GM18858 (cell line): ENCODE data around the gene TRIM17.

ENCODE experiments used
- ATAC-seq: cut with Tn5 transposase; IDR thresholded peaks from one replicate; pipeline ENCODE4 v1.9.1; 2021; ENCODE audit not compliant: unreplicated experiment

Gene TRIM17

GRCh38 chr1:228417483-228418203 lies 982 bp upstream of the TRIM17 start:
- ATAC-seq = no peak

GRCh38 chr1:228417061-228417460 lies 400 bp upstream of the TRIM17 start:
- ATAC-seq = no peak

GRCh38 chr1:228415853-228416216 lies 826 bp downstream of the TRIM17 start:
- no peak for ATAC-seq

GRCh38 chr1:228415221-228415620 lies 1.4 kb downstream of the TRIM17 start:
- ATAC-seq = no peak

GRCh38 chr1:228414511-228415211 lies 2.0 kb downstream of the TRIM17 start:
- ATAC-seq = no peak

GRCh38 chr1:228413241-228414010 lies 3.2 kb downstream of the TRIM17 start:
- ATAC-seq = no peak

- ATAC-seq = no peak
These were observed 4.9 kb downstream of the TRIM17 start for GRCh38 chr1:228411548-228412430.

GRCh38 chr1:228411121-228411520 lies 5.5 kb downstream of the TRIM17 start:
- no peak for ATAC-seq

GRCh38 chr1:228410671-228411070 lies 6.0 kb downstream of the TRIM17 start:
- no peak for ATAC-seq

GRCh38 chr1:228410015-228410414 lies 6.6 kb downstream of the TRIM17 start:
- ATAC-seq = no peak

GRCh38 chr1:228408869-228409805 lies 7.5 kb downstream of the TRIM17 start:
- ATAC-seq = no peak

- ATAC-seq = no peak
These were observed 8.4 kb downstream of the TRIM17 start for GRCh38 chr1:228408041-228408868.

GRCh38 chr1:228407106-228408040 lies 9.3 kb downstream of the TRIM17 start:
- ATAC-seq = no peak

GRCh38 chr1:228405979-228406228 lies 10.8 kb downstream of the TRIM17 start:
- ATAC-seq = no peak

GRCh38 chr1:228405200-228405978 lies 11.3 kb downstream of the TRIM17 start:
- no peak for ATAC-seq

- ATAC-seq = no peak
These were observed 12.4 kb downstream of the TRIM17 start for GRCh38 chr1:228404107-228404720.

GRCh38 chr1:228403231-228403631 lies 13.4 kb downstream of the TRIM17 start:
- no peak for ATAC-seq
